C1 segment of cervical spinal cord (tissue), 14 donors: Measurements from ENCODE around the gene NCKAP5.

Experiments
- DNase-seq, 14 donors: peaks; one replicate each; lab custom pipeline; 2025; lab: John Stamatoyannopoulos, UW

NCKAP5 gene

DNA sequence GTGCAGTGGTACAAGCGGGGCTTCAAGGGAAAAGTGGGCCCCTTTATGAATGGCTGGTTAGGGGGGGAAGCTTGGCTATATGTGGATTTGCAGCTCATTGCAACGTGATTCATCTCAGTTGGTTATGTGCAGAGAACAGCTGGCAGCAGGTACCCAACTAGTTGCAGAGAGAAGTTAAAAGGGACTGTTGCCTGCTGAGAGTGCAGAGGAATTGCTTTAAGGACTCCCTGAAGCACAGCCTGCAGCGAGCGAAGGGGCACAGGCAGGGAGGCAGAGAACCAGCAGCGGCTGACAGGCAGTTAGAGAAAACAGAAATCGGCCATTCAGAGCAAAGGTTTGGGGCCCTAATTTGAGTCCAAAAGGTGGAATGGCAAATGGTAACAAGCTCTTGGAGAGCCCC is 620.1 kb downstream of the NCKAP5 start:
- DNase-seq, result no peak

DNA sequence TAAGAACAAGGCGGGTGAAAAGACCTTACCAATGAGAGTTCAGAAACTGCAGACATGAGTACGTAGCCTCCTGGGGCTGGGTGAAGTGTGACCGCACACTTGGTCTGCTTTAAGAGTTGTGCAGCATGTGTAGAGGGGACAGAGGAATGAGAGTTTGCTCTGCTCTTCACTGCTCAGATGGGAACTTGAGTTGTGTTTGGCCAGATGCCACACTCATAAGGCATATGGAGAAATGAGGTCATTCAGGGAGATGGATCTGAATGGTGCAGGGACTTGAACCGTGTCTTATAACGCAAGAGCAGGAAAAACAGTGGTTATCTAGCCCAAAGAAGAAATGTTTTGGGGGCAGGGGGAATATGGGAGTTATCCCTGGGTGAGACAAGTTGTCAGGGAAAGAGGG is 624.4 kb downstream of the NCKAP5 start:
- DNase-seq, result no peak

DNA sequence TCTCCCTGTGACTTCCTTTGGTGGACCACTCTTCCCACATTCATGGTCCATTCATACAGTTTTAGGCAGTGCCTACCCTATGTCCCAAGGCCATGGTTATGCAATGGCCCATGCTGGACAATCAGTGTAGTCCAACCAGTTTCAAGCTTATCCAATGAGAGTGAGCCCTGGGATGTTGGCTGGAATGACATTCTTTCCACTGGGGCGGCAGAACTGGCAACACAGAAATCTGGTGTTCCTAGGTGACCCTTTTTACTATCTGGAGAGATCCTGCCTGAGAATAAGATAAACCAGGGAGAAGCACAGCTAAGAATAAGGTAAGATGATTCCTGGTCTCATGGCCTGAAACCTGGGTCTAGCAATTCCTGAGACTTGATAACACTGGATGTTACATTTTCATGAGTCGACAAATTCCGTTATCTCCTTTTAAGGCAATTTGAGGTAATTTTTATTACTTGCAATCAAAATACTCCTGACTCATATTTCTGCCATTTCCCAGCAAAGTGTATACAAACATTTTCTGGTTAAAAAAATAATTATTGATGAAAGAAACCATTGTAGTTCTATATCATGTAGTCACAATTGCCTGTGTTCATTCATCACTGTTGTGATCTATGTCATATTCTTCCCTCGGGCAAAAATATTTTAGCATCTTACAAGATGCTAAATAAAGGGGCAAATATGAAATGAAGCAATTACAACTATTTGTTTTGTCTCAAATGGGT is 626.8 kb downstream of the NCKAP5 start:
- no peak for DNase-seq

DNA sequence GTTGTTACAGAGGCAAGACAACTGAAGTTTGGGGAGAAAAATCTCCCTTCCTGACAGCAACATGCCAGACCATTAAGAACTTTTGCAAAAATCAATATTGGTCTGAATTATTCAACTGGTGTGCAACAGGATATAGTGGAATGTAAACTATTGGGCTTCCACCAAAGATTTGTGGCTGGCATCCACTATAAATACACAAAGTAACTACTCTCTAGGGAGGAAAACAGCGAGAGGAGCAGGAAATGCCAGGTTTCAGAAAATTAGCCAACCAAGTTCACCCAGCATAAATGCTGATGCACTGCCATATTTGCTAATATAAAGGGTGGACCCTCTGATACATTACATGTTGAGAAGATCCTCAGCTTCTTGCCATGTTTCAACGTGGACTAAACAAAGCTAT is 630.6 kb downstream of the NCKAP5 start:
- no peak for DNase-seq

DNA sequence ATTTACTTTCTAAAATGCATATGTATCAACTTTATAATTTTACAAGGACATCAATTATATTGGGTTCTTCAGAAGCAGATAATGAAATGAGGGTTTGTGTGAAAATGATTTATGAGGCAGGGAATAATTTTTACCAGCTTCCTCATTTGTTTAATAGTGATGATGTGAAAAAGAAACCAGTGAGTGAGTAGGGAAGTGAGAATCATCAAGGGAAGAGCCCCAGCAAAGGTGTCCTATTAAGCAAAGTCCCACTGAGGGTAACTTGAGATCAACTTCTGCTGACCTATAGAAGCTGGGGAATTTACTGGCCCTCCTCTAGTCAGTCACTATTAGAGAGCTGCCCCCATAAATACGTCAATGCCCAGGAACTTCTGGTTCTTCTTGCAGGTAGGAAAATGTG is 631.5 kb downstream of the NCKAP5 start:
- no peak for DNase-seq

DNA sequence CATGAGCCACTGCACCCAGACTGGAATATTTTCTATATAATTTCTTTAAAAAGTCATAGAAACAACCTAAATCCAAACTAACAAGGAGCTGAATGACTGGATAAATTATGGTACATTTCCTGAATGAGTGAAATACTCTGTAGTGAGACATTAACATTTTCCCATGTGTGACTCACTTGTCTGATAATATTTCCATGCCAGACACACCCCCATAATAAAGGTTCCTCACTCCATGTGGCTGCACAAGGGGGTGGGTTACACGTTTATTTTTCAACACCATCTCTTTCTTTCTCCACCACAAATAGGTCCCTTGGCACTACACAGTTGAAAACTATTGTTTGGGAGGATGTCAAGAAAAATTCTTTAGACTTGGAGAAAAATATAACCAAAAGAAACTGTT is 632.0 kb downstream of the NCKAP5 start:
- DNase-seq, result no peak

DNA sequence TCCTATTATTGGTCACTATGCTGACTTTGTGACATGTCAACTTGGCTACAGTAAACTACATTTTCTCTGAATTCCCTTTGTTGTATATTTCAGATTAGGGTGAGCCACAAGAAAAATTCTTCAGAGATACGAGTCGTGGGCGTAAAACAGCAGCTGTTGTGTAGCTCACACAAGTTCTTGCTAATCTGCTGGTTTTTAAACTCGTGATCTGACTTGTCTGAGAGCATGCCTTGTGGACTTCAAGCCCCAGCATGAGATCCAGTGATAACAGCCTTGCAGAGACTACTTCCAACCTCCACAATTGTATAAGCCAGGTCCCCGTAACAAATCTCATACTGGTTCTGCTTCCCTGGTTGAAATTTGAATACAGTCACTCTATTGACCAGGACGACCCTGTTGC is 638.5 kb downstream of the NCKAP5 start:
- DNase-seq, result no peak

DNA sequence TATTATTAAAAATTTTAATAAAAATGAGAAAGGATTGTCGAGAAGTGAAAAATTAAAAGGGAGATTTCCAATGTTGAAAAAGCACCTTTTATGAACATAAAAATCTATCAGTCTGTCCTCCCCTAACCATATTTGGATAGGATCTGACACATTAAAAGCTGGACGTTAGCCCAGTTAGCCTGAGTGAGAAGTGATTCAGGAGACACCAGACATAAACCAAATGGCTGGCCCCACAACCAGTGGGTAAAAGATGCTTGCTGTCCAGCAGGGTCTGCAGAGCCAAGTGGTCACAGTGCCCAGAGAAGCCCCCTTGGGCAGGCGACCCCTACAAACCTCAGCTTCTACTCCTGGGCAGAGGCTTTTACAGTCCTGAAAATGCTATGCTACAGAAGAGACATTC is 644.5 kb downstream of the NCKAP5 start:
- DNase-seq, result no peak

DNA sequence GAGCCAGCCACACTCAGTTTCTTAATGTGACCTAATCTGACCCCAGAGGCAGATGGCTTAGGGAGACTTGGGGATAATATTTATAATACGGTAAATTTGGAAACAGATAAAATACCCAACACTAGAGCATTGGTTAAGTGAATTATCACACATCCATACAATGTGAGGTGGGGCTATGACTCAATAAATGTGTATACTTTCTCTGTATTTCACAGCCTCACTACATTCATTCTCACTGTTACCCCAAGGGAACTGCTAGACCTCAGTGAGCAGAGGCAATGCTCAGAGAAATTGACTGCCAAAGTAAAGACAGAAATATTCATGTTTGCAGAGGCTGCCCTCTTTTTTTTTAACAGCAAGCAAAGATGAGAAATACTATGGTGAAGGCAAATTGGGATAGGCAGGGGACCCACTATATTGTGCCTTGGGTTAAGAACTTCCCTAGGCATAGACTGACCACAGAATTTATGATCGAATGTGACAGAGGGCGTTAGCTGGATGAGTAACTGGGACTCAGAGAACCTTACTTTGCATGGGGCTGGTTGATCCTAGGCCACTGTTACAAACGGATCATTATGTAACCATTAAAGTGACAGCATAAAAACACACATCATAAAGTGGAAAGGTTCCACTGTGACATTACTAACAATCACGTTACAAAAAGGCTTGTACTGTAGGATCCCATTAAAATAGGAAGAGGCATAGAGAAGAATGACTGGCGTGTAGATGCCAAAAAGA is 652.3 kb downstream of the NCKAP5 start:
- DNase-seq, result no peak

DNA sequence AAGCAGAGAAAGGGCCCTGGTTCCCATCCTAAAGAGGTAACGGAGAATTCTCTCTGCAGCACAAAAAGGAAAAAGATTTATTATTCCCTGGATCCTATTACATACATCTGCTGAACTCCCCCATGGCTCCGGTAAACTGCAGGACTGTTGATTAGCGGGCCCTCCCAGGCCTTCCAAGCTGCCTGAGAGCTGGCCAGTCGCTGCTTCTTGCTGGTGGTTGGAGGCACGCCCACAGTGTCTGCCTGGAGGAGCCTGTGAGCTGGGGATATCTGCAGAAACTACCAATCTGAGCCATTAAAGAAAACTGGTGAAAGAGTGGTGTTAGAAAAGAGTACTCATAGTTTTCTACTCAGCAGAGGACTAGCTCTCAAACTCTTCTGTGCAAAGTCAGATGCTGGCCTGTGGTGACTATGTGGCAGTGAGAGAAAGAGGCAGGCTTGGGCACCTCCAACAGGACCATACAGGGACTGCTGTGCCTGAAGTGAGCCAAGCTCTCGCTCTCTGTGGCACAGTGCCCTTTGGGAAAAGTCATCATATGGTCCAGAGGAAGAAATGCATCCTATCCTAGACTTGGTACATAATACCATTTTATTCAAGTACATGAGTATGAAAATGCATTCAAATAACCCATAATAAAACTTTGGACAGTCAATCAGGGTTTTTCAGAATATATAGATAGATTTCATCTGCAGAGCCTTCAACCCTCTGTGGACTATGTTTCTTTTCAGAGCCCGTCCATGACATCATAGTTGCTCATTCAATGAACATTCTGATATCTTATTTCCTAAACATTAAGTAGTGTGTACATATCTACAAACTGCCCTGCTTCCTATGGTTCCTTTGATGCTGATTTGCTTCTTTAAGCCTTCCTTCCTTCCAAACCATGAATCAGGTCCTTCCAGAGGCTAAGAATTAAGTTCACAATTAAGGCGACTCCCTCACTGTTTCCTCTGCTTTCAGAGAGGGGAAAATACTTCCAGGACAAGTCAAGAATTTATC is 656.2 kb downstream of the NCKAP5 start:
- DNase-seq, result peak in 1 of 14 donors; percentile 15

DNA sequence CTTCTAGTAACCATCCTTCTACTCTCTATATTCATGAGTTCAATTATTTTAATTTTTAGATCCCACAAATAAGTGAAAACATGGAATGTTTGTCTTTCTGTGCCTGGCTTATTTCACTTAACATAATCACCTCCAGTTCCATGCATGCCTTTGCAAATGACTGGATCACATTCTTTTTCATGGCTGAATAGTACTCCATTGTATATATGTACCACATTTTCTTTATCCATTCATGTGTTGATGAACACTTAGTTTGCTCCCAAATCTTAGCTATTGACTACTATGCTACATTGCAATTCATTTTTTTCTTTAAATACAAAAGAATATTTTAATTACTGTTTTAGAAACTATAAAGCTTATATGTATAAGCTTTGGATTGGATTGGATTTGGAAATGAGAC is 657.8 kb downstream of the NCKAP5 start:
- DNase-seq, result no peak

DNA sequence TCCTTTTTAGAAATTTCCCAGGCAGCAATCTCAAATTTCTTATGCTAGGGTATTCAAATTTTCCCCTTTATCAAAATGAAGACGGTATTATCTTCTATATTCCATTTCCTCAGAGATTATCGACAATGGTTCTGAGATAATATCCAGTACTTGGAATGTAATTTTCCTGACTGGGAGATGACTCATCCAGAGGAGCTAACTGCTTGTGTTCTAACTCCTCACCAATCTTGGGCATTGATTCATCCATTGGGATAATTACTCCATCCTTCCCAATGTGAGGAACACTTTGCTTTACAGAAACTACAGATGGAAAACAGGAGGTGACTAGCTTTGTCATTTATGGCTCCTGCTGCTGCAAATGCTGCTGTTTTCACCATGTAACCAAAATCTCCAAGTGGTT is 658.8 kb downstream of the NCKAP5 start:
- DNase-seq, result no peak

DNA sequence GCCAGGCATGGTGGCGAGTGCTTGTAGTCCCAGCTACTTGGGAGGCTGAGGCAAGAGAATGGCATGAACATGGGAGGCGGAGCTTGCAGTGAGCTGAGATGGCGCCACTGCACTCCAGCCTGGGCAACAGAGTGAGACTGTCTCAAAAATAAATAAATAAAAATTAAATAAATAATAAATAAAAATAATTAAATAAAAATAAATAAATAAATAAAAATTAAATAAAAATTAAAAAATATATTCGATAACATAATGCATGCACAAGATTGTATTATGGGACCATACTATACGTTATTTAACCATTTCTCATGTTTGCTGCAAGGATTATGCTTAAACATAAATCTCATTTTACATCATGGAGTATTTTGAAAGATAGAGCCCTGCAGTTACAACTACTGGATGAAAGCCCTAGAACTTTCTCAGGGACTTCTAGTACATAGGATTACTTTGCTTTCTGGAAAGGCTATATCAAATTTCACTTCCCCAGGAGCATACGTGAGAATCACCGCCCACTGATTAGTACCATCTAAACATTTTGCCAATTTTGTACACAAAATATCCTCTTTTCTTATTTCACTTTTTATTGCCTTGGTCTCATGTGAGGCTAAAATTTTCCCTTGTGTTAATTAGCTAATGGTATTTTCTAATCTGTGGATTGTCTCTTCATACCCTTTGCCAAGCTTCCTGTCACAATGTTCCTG is 664.0 kb downstream of the NCKAP5 start:
- no peak for DNase-seq

DNA sequence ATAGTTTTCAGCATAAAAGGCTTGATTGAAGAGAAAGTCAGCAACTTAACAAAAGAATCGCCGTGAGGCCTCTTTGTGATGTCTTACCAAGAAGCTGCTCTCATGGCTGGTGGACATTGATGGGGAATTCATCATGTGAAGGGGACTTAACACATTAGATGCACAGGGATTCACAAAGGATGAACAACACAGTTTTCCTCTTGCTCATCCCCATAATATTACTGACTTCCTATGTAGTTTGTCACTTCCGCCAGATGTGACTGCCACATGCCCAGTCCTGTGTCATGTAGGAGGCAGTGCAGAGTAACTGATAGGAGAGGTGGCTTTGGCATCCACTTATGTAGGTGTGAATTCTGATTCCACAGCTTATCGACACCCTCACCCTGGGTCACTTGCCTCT is 665.6 kb downstream of the NCKAP5 start:
- DNase-seq, result no peak

DNA sequence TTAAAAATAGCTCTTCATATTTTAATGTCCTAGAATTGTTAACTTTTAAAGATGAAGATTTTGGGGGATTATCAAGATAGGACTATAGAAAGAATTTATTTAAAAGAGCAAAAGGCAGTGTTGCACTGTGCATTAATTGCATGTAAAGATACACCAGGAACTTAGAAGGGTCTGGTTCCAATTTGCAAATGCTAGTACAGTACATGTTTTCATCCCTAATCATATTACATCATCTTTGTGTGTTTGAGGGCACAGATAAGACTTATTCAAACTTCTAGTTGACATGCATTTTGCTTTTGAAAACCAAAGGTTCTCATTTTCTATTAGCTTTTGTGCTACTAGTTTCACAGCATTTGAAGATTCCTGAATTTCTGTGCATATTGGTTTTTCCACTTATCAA is 666.6 kb downstream of the NCKAP5 start:
- DNase-seq, result no peak

DNA sequence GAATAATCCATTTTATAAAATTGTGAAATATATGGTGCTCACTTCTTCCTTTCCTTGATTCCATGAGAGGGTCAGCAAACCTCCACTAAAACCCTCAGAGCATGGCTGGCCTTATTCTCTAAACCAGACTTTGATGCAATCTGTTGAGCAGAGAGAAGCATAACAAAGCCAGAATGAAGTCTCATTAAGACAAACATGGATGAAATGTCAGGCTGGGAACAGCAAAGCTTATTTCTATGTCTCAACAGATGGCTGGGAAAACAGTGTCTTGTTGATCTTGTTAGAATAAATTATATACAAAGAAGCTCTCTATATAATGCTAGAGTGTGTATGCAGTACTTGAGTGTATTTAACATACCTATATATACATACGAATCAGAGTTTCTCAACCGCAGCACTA is 671.2 kb downstream of the NCKAP5 start:
- DNase-seq, result no peak

DNA sequence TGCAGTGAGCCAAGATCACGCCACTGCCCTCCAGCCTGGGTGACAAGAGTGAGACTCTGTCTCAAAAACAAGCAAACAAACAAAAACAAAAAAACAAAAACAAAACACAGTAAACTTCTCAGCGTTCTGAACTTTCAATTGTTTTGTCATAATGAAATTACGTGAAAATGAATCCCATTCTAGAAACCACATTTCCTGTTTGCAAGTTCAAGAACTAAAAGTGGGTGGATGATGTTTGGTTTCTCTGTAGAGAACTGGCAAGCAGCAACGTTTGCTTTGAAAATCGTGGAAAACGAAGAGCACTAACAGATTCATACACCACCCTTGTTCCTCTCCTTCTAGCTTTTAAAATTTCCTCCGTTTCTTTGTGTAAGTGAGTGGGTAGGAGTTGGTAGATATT is 672.2 kb downstream of the NCKAP5 start:
- DNase-seq, result no peak

DNA sequence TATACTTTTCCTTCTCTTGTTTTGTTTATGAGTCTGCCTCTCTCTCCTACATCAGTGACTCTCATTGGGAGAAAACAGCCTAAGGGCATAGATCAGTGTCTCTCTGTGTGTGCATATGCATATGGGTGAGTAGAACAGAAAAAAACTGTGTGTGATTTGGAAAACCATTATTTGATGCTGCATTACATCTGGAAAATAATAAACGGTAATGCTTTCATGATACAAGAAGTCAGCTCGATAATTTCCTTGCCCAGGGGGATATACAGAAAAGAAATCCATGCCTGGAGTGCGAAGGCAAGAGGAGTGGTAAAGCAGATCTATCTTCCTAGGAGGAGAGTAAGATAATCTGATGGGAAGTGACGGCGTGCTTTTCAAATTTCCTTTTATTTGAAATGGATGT is 676.8 kb downstream of the NCKAP5 start:
- no peak for DNase-seq

DNA sequence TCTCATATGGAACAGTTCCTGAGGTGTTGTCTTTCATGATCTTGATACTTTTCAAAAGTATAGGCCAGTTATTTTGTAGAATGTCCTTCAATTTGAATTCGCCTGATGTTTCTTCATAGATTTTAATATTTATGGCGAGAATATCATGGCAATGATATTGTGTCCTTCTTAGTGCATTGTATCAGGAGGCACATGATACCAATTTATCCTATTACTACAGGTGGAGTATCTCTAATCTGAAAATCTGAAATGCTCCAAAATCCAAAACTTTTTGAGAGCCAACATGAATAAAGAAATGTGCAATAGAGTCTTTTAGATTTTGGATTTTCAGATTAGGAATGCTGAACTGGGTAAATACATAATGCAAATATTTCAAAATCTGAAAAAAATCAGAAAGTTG is 681.7 kb downstream of the NCKAP5 start:
- no peak for DNase-seq

DNA sequence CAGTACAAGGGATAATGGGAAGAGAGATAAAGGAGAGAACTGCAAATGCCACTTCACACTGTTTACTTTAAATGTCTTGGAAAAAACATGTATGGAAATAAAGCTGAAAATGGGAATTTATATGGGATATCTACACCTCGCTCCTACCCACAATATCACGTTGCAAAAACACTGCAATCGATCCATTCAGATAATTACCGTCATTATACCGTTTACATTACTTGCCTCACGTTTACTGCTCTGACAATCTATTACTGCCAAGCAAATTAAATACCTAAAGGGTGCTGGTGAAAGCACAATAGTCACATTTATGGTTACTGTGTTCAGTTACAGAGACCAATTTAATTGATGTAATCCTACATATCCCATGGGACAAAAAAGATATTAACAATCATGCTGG is 683.6 kb downstream of the NCKAP5 start:
- DNase-seq, result no peak

DNA sequence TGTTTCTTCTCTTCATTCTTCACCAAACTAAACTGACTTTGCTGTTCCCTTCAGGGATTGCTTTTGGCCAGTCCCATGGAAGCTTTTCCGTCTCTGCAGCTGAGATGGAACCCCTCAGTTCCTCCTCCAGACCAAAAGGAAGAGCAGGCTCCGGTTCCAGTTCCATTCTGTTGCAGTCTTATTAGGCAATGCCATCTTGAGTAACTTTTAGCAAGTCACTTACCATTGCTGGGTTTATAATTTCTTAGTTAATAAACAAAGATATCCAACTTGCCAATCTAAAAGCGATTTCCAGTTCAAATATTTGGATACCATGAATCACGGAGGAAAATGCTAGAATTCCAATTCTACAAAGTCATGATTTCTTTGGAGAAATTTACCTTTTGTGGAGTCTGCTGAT is 684.0 kb downstream of the NCKAP5 start:
- no peak for DNase-seq

DNA sequence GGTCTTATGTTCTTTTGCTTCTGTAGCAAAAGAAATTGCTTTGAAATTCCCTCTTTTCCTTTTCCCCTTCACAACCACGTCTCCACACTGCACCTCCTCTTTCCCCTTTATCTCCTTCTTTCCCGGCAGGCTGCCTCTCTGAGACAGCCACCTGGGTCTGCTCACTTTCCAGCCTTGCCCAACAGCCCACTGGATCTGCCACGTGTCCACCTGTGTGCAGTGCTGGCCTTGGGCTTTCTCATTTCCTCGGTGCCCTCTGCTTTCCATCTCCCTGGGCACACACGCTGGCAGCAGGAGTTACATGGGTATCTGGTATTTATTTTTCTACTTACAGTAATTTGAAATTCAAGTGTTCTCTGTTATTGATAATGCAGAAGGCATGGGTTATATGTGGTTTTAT is 684.8 kb downstream of the NCKAP5 start:
- no peak for DNase-seq
